Measurements from ENCODE around the gene S1PR5.

S1PR5 gene

GRCh38 chr19:10514211-10515145 is 2.8 kb downstream of the S1PR5 start:
- ATAC-seq = no peak
- TF ChIP-seq ZFP3 (CRISPR knock-in tag; IDR thresholded peaks at IDR 0.05) (no peak), CSRNP3 (CRISPR knock-in tag; IDR thresholded peaks at IDR 0.05) (no peak), PATZ1 (CRISPR knock-in tag; IDR thresholded peaks at IDR 0.05; ENCODE audit: borderline replicate concordance) (no peak), ISL1 (CRISPR knock-in tag; IDR thresholded peaks at IDR 0.05) (no peak), CSDC2 (CRISPR knock-in tag; IDR thresholded peaks at IDR 0.05) (no peak), GLIS3 (CRISPR knock-in tag; IDR thresholded peaks at IDR 0.05) (no peak), POU6F1 (CRISPR knock-in tag; IDR thresholded peaks at IDR 0.05; ENCODE audit: borderline replicate concordance, low read depth) (no peak), ZNF70 (CRISPR knock-in tag; IDR thresholded peaks at IDR 0.05) (no peak), SNAI2 (CRISPR knock-in tag; IDR thresholded peaks at IDR 0.05) (no peak), RARB (CRISPR knock-in tag; IDR thresholded peaks at IDR 0.05) (no peak), ZNF565 (CRISPR knock-in tag; conservative IDR thresholded peaks at IDR 0.05; ENCODE audit: low read depth) (no peak), ZC3H10 (CRISPR knock-in tag; IDR thresholded peaks at IDR 0.05) (no peak), CREB5 (CRISPR knock-in tag; IDR thresholded peaks at IDR 0.05; ENCODE audit: low read depth) (no peak), BACH2 (CRISPR knock-in tag; IDR thresholded peaks at IDR 0.05; ENCODE audit: borderline replicate concordance) (no peak), TCF4 (CRISPR knock-in tag; IDR thresholded peaks at IDR 0.05; ENCODE audit: borderline replicate concordance) (no peak), TSHZ2 (CRISPR knock-in tag; IDR thresholded peaks at IDR 0.05) (no peak), TOX (CRISPR knock-in tag; IDR thresholded peaks at IDR 0.05; ENCODE audit: borderline replicate concordance) (no peak), ZFP30 (CRISPR knock-in tag; IDR thresholded peaks at IDR 0.05) (no peak), ZNF8 (CRISPR knock-in tag; IDR thresholded peaks at IDR 0.05) (no peak)

DNA sequence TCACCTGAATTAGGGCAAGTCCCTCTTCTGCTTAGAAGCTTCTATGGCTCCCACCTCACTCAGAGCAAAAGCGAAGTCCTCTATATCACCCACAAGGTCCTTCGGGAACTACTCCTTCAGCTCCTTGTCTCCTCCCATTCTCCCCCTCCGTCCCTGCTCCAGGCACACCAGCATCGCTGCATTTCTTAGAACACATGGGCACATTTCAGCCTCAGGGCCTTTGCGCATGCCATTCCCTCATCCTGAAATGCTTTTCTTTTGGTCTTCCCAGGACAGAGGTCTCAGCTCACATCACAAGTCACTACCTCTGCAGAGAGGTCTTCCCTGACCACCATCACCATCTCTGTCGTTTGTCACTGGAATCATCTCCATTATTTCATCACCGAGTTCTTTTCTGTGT is 4.0 kb downstream of the S1PR5 start:
- TF ChIP-seq POU6F1 (CRISPR knock-in tag; IDR thresholded peaks at IDR 0.05; ENCODE audit: borderline replicate concordance, low read depth) (no peak), RARB (CRISPR knock-in tag; IDR thresholded peaks at IDR 0.05) (no peak), ZNF8 (CRISPR knock-in tag; IDR thresholded peaks at IDR 0.05) (no peak), TSHZ2 (CRISPR knock-in tag; IDR thresholded peaks at IDR 0.05) (no peak), CSRNP3 (CRISPR knock-in tag; IDR thresholded peaks at IDR 0.05) (no peak), ARNTL (CRISPR knock-in tag; IDR thresholded peaks at IDR 0.05; ENCODE audit: borderline replicate concordance, low read depth) (no peak), ZNF565 (CRISPR knock-in tag; conservative IDR thresholded peaks at IDR 0.05; ENCODE audit: low read depth) (no peak), PPARA (CRISPR knock-in tag; IDR thresholded peaks at IDR 0.05; ENCODE audit: borderline replicate concordance) (no peak), ZFP3 (CRISPR knock-in tag; IDR thresholded peaks at IDR 0.05) (no peak), BACH2 (CRISPR knock-in tag; IDR thresholded peaks at IDR 0.05; ENCODE audit: borderline replicate concordance) (no peak), ESRRG (CRISPR knock-in tag; IDR thresholded peaks at IDR 0.05) (no peak), TOX (CRISPR knock-in tag; IDR thresholded peaks at IDR 0.05; ENCODE audit: borderline replicate concordance) (no peak)
- no peak for ATAC-seq
